ENCODE results near the gene MISP.

Gene MISP

GRCh38 chr19:801030-801860 lies 50.3 kb downstream of the MISP start:
- TF ChIP-seq CTCF (IDR thresholded peaks at IDR 0.05; ENCODE audit: low read depth, low read length): no peak
- no peak for DNase-seq (ENCODE audit: extremely low read depth, low read depth)

DNA sequence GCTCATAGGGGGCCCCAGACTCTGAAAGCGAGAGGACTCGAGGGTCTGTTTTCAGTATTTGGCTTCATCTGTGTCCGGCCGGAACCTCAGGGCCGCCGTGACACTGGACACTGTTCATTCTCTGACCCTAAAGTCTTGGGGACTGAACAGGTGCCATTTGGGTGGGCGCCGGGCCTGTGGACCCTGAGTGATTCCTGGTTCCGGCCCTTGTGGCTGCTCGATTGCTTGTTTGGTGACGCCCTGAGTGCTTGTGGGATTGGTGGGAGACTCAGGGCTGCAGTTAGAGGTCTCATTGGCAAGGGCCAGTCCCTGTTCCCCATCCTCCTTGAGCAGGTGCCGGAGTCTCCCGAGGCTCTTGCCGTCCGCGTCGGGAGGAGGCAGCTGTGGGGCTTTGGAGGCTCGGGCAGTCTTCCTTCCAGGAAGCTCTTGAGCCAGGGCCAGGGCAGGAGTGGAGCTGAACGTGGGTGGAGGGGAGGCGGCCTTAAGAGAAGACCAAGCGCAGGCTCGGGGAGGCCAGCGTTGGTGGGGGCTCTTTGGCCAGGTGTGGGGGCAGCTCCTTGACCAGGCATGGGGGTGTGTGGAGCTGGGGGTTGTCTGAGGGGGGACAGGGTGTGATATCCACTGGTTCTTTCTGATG lies 51.1 kb downstream of the MISP start:
- TF ChIP-seq CTCF (IDR thresholded peaks at IDR 0.05; ENCODE audit: low read depth, low read length): no peak
- no peak for DNase-seq (ENCODE audit: extremely low read depth, low read depth)

- no peak for TF ChIP-seq CTCF (IDR thresholded peaks at IDR 0.05; ENCODE audit: low read depth, low read length)
- no peak for DNase-seq (ENCODE audit: extremely low read depth, low read depth)
Measured at GRCh38 chr19:802498-803098, 51.7 kb downstream of the MISP start.

GRCh38 chr19:803099-803561 lies 52.2 kb downstream of the MISP start:
- TF ChIP-seq CTCF (IDR thresholded peaks at IDR 0.05; ENCODE audit: low read depth, low read length): no peak
- DNase-seq (ENCODE audit: extremely low read depth, low read depth): no peak

GRCh38 chr19:803686-804418 lies 52.9 kb downstream of the MISP start:
- TF ChIP-seq CTCF (IDR thresholded peaks at IDR 0.05; ENCODE audit: low read depth, low read length): no peak
- DNase-seq (ENCODE audit: extremely low read depth, low read depth): no peak

- DNase-seq (ENCODE audit: extremely low read depth, low read depth): no peak
- TF ChIP-seq CTCF (IDR thresholded peaks at IDR 0.05; ENCODE audit: low read depth, low read length): no peak
Measured at GRCh38 chr19:804419-805165, 53.7 kb downstream of the MISP start.

Data from AG09319 (cell line).